ENCODE data around the gene KHSRP.
"Not testable (repeated sequence)": the region's sequence is repeated elsewhere in the genome, so short reads cannot be mapped to it uniquely, and the experiment has no call there.

Gene KHSRP

GRCh38 chr19:6450166-6450565, 25.6 kb upstream of the KHSRP start:
- no peak for DNase-seq

- DNase-seq: no peak
Measured at GRCh38 chr19:6448045-6448444, 23.4 kb upstream of the KHSRP start.

GRCh38 chr19:6446452-6446851, 21.8 kb upstream of the KHSRP start:
- DNase-seq: no peak

- DNase-seq: no peak
Measured at GRCh38 chr19:6443986-6444385, 19.4 kb upstream of the KHSRP start.

GRCh38 chr19:6442087-6442688, 17.6 kb upstream of the KHSRP start:
- no peak for DNase-seq

GRCh38 chr19:6440905-6441304, 16.3 kb upstream of the KHSRP start:
- DNase-seq: no peak

GRCh38 chr19:6439743-6440142, 15.1 kb upstream of the KHSRP start:
- no peak for DNase-seq

GRCh38 chr19:6433663-6434062, 9.1 kb upstream of the KHSRP start, which contains the start of gene SLC25A41:
Gene SLC25A41 (minus strand): TSS chr19:6433763. CDS start chr19:6433693, 70 bp downstream.
- DNase-seq: no peak

GRCh38 chr19:6433165-6433564, 8.6 kb upstream of the KHSRP start:
- no peak for DNase-seq

GRCh38 chr19:6431891-6432290, 7.3 kb upstream of the KHSRP start:
- no peak for DNase-seq

GRCh38 chr19:6429419-6430221, 5.0 kb upstream of the KHSRP start:
- DNase-seq: no peak

- DNase-seq: not testable (repeated sequence)
Measured at GRCh38 chr19:6428692-6429418, 4.2 kb upstream of the KHSRP start.

GRCh38 chr19:6427131-6427530, 2.5 kb upstream of the KHSRP start:
- no peak for DNase-seq

- DNase-seq: no peak
Measured at GRCh38 chr19:6425732-6426620, 1.4 kb upstream of the KHSRP start.

GRCh38 chr19:6424939-6425731, 524 bp upstream of the KHSRP start:
- DNase-seq: peak; percentile 100

GRCh38 chr19:6423499-6424194, 964 bp downstream of the KHSRP start:
- DNase-seq: peak; percentile 80

- DNase-seq: no peak
Measured at GRCh38 chr19:6421075-6422014, 3.3 kb downstream of the KHSRP start.

GRCh38 chr19:6418562-6418932, 6.1 kb downstream of the KHSRP start:
- no peak for DNase-seq

GRCh38 chr19:6417713-6418561, 6.7 kb downstream of the KHSRP start:
- DNase-seq: no peak

All from activated effector memory CD4-positive, alpha-beta T cell treated with anti-CD3 and anti-CD28 coated beads, Interleukin-2, amount 50 U/mL, for 16 hours (primary cell).